ENCODE results near the gene SCMH1.

The SCMH1 gene

DNA sequence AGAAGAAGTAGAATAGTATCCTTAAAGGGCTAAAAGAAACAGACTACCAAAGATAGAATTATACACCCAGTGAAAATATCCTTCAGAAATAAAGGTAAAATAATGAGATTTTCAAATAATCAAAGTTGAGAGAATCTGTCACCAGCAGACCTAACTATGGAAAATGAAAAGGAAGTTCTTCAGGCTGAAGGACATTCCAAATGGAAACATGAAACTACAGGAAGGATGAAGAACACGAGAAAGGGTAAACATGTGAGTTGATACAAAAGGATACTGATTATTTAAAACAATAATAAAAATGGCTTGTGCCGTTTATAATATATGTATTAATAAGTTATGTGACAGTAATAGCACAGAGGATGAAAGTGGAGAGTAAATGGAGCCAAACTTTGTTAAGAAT lies 163.5 kb downstream of the SCMH1 start:
- DNase-seq = no peak
- H3K36me3 ChIP-seq (replicated peaks) = no peaks in the 10 kb centered on the region
- H3K27ac ChIP-seq = no peak overlapping the region
- no peaks in the 10 kb centered on the region for H3K27me3 ChIP-seq (replicated peaks)
- H3K4me3 ChIP-seq (ENCODE audit: low read depth, low read length) = no peak overlapping the region
- no peak for TF ChIP-seq CTCF (IDR thresholded peaks at IDR 0.05; ENCODE audit: low read depth, low read length, missing control alignments)
- in situ Hi-C loops (cut with HindIII; ENCODE audit: low pct_ligation_motif_present, low sequenced_read_pairs) = no loop called here

- Histone ChIP-seq H3K27me3 (replicated peaks) (no peaks in the 10 kb centered on the region), H3K36me3 (replicated peaks) (no peaks in the 10 kb centered on the region), H3K4me3 (ENCODE audit: low read depth, low read length) (no peak overlapping the region), H3K27ac (no peak overlapping the region)
- no peak for DNase-seq
- no peak for TF ChIP-seq CTCF (IDR thresholded peaks at IDR 0.05; ENCODE audit: low read depth, low read length, missing control alignments)
- in situ Hi-C loops (cut with HindIII; ENCODE audit: low pct_ligation_motif_present, low sequenced_read_pairs) = no loop called here
Observed at GRCh38 chr1:41078193-41078592, 163.9 kb downstream of the SCMH1 start.

- Histone ChIP-seq H3K27ac (peak overlapping the region; percentile 23), H3K27me3 (replicated peaks) (no peaks in the 10 kb centered on the region), H3K36me3 (replicated peaks) (no peaks in the 10 kb centered on the region), H3K4me3 (ENCODE audit: low read depth, low read length) (no peak overlapping the region)
- TF ChIP-seq CTCF (IDR thresholded peaks at IDR 0.05; ENCODE audit: low read depth, low read length, missing control alignments) = no peak
- in situ Hi-C loops (cut with HindIII; ENCODE audit: low pct_ligation_motif_present, low sequenced_read_pairs) = no loop called here
- DNase-seq = peak; percentile 31
Observed at GRCh38 chr1:41073971-41074370, 168.1 kb downstream of the SCMH1 start.

- in situ Hi-C loops (cut with HindIII; ENCODE audit: low pct_ligation_motif_present, low sequenced_read_pairs) = no loop called here
- no peaks in the 10 kb centered on the region for H3K36me3 ChIP-seq (replicated peaks)
- no peak for DNase-seq
- H3K27me3 ChIP-seq (replicated peaks) = no peaks in the 10 kb centered on the region
- H3K27ac ChIP-seq = no peak overlapping the region
- TF ChIP-seq CTCF (IDR thresholded peaks at IDR 0.05; ENCODE audit: low read depth, low read length, missing control alignments) = no peak
- no peak overlapping the region for H3K4me3 ChIP-seq (ENCODE audit: low read depth, low read length)
Observed at GRCh38 chr1:41072051-41072450, 170.1 kb downstream of the SCMH1 start.

DNA sequence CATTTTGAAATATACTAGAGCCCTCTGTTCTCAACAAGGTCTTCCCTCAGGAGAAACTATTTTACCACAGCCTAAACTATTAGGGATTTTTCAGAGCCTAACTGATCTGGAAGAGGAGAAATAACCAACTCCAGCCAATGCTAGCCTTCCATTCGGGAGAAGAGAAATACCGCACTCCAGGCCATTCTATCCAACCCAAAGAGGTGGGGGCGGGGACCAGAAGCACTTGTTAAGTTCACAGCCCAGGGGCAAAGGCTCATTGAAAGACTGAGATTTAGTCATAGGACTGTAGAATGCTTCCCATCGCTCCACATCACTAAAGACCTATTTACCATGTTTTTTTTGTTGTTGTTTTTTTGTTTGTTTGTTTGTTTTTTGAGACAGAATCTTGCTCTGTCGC lies 185.2 kb downstream of the SCMH1 start:
- Histone ChIP-seq H3K27ac (no peak overlapping the region), H3K4me3 (ENCODE audit: low read depth, low read length) (no peak overlapping the region), H3K36me3 (replicated peaks) (no peaks in the 10 kb centered on the region), H3K27me3 (replicated peaks) (no peaks in the 10 kb centered on the region)
- no peak for DNase-seq
- TF ChIP-seq CTCF (IDR thresholded peaks at IDR 0.05; ENCODE audit: low read depth, low read length, missing control alignments) = no peak
- in situ Hi-C loops (cut with HindIII; ENCODE audit: low pct_ligation_motif_present, low sequenced_read_pairs) = no loop called here

DNA sequence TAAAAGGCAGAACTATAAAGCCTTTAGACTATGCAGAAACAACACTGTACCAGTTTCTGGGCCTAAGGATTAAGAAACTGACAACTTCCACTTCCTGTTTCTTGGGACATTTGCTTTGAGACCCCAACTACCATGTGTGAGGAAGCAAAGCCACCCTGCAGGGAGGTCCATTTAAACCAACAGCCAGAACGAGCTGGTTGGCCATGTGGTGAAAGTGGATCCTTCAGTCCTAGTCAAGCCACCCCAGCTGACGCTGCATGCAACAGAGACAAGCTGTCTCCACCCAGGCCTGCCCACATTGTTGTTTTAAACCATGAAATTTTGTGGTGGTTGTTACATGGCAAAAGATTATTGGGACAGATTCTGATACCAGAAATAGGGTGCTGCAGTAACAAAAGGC lies 188.8 kb downstream of the SCMH1 start:
- H3K27me3 ChIP-seq (replicated peaks) = no peaks in the 10 kb centered on the region
- no peak for DNase-seq
- in situ Hi-C loops (cut with HindIII; ENCODE audit: low pct_ligation_motif_present, low sequenced_read_pairs) = no loop called here
- TF ChIP-seq CTCF (IDR thresholded peaks at IDR 0.05; ENCODE audit: low read depth, low read length, missing control alignments) = no peak
- H3K36me3 ChIP-seq (replicated peaks) = peaks cover under 1% of the 10 kb centered on the region
- H3K4me3 ChIP-seq (ENCODE audit: low read depth, low read length) = no peak overlapping the region
- no peak overlapping the region for H3K27ac ChIP-seq
